Activated effector memory CD4-positive, alpha-beta T cell treated with Interleukin-2 at 50 U/mL for 16 hours (primary cell): ENCODE results near the gene PALM.
"Not testable (repeated sequence)": the region's sequence is repeated elsewhere in the genome, so short reads cannot be mapped to it uniquely, and the experiment has no call there.

Experiments
- DNase-seq: peaks from one replicate; pipeline ENCODE4 v3.0.0-alpha.2; 2020

The PALM gene

DNA sequence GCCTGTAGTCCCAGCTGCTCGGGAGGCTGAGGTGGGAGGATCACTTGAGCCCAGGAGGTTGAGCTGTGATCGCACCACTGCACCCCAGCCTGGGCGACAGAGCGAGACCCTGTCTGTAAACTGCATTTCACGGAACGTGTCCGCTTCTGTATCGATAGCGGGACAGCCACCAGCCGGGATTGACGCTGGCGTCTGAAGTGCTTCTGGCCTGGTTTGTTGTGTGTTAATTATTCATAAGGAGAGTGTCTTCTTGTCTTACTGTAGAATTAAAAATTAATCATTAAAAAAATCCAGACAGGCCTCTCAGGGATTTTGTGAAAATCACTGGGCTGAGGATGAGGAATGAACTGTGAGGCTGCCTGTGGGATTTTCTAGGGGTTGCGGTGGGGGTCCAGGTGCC lies 26.0 kb downstream of the PALM start:
- DNase-seq = no peak

DNA sequence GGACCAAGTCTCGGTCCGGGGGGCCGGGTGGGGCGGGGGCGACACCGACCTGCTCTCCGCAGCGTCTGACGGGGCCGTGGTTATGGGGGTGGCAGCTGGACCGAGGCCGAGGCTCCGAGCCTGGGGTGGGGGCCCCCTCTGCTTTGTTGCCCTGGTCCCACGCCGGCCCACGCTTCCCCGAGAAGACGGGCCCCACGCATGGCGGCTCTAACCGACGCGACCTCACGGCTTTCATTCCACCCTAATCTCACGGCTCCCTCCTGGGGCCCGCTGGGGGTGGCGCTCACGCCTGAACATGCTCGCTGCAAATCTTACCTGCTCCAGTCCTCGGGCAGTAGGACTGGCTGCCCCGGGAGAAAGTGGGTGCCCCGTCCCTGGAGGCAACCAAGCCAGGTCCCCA lies 27.4 kb downstream of the PALM start:
- no peak for DNase-seq

DNA sequence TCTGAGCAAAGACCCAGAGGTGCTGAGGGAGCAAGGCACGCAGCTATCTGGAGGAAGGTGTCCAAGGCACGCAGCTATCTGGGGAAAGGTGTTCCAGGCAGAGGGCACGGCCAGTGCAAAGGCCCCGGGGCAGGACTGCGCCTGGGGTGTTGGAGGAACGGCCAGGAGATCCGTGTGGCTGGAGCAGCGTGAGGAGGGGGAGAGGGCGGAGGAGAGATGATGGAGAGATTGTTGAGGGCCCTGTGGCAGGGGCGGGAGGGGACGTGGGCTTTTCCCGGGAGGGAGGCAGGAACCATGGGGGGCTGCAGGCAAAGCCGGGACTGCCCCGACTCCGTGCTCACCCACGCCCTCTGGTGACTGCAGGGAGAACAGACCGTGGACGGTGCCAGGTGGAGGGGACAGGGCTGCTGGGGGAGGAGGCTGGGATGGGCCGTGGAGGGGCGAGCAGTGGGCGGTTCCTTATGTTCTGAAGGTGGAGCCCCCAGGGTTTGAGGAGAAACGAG lies 28.9 kb downstream of the PALM start:
- peak; percentile 26 for DNase-seq

DNA sequence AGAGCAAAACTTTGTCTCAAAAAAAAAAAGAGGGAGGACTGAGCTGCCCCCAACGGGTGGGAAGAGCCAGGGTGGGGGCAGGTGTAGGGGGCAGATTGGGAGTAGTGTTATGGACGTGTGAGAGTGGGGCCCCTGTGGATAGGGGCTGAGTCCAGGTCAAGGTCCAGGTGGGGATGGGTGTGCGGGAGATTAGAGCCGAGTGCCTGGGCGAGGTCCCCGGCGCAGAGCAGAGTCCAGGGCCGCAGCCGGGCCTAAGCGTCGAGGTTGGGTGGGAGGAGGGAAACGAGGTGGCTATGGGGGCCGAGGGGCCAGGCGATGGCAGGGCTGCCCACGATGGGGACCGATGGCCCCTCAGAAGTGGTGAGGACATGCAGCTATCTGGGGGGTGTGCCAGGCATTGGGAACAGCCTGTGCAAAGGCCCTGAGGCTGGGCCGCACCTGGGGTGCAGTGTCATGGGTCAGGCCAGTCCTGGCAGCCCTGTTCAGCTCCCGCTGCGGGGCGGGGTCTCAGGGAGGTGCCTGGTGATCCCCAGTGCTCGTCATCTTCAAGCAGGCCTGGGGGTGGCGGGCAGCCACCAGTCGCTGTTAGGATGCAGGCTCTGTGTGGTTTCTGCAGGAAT lies 29.9 kb downstream of the PALM start:
- DNase-seq = no peak

DNA sequence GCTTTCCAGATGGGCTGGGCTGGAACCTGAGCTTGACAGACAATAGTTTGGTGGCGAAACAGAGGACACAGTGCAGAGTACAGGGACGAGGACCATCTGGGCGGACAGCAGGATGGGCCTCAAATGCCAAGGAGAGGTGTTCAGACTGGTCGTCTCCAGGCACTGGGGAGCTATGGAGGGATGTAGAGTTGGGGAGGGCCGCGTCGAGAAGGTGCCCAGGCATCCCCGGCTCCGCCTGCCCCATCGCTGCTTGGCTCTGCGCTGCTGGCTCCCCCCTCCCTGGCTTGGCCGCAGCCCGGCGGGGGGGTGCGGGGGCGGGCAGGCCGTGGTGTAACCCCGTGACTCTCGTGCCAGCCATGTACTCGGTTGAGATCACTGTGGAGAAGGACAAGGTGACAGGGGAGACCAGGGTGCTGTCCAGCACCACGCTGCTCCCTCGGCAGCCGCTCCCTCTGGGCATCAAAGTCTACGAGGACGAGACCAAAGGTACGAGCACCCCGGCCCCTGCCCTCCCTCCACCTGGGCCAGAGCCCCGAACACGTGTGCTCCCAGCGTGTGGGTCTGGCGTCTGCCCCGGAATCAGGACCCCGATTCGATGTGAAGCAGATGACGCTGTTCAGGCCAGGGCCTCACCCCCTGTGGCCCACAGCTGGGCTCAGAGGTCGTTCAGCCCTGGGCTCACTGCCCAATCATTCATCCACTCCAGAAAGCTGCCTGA lies 31.4 kb downstream of the PALM start:
- no peak for DNase-seq

DNA sequence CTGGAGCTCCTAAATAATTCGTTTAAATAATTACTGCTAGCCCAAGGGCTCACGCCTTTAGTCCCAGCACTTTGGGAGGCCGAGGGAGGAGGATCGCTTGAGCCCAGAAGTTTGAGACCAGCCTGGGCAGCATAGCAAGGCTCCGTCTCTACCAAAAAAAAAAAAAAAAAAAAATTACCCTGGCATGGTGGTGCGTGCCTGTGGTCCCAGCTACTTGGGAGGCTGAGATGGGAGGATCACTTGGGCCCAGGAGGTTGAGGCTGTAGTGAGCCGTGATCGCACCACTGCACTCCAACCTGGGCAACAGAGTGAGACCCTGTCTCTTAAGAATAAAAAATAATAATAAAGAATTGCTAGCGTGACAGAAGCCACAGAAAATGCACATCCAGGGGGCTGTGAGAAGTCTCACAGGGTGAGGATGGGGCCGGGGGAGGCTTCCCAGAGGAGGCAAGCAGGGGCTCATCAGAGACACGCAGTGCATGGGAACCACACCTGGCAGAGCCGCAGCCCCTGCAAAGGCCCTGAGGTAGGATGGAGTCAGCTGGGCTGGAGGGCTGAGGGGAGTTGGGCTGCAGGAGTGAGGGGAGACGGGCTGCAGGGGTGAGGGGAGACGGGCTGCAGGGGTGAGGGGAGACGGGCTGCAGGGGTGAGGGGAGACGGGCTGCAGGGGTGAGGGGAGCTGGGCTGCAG lies 32.2 kb downstream of the PALM start:
- not testable (repeated sequence) for DNase-seq

DNA sequence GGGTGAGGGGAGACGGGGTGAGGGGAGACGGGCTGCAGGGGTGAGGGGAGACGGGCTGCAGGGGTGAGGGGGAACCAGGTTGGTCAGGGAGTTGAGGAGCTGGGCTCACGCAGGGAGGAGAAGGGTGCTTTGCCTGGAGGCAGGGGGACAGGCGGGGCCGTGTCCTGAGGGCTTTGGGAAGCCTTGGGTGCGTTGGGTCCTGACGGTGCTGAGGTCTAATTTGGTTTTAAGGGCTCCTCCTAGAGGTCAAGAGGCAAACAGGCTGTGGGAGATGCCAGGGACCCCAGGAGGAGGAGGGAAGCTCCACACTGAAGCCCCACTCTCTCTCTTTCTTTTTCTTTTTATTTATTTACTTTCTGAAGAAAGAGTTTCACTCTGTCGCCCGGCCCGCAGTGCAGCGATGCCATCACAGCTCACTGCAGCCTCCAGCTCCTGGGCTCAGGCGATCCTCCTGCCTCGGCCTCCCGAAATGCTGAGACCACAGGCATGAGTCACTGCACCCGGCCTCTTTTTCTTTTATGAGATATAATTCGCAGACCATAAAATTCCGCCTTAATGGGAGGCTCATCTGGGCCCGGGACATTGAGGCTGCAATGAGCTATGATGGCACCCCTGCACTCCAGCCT lies 32.9 kb downstream of the PALM start:
- DNase-seq = no peak

DNA sequence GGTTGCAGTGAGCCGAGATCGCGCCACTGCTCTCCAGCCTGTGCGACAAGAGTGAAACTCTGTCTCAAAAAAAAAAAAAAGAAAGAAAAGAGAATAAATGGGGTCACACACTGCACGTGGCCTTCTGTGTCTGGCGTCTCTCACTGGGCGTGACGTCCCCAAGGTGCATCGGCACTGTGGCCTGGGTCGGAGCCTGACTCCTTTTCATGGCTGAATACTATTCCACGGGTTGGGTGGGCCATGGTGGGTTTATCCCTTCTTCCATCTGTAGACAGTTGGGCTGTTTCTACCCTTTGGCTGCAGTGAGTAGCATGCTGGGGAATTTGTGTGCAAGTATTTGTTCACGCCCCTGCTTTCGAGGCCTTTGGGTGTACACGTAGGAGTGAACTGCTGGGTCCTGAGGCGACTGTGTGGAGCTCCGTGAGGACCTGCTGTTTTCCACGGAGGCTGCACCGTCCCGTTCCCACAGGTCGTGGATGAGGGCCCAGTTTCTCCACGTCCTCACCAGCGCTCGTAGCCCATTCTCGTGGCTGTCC lies 33.9 kb downstream of the PALM start:
- no peak for DNase-seq

DNA sequence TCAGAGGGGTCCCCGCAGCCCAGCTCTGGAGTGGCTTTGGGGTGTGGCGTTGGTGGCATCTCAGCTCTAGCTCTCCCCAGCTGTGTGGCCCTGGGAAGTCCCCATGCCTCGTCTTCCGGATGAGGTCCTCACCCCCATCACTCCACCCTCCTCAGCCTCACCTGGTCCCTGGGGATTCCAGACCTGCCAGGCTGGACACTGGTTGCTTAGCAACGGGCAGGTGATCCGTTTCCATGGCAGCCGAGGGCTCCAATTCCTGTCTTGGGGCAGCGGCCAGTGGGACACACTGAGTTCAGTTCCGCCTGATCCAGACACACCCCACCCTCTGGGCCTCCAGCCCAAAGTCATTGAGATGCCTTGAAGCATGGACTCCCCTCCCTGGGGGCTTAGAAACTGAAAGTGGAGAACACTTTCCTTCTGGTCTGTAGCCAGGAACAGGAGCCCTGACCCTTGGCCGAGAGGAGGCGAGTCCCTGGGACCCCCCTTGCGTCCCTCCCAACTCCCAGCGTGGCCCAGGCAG lies 34.5 kb downstream of the PALM start:
- no peak for DNase-seq

DNA sequence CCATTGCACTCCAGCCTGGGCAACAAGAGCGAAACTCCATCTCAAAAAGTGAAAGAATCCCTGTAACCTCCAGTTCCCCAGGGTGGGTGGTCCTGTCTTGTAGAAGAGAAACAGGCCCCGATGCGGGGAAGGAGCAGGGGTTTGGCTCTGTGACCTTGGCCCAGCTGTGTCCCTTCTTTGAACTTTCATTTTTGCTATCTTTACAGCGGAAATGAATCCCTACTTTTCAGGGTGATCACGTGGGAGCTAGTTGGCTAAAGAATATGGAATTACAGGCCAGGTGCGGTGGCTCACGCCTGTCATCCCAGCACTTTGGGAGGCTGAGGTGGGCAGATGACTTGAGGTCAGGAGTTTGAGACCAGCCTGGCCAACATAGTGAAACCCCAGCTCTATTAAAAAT lies 36.4 kb downstream of the PALM start:
- not testable (repeated sequence) for DNase-seq

DNA sequence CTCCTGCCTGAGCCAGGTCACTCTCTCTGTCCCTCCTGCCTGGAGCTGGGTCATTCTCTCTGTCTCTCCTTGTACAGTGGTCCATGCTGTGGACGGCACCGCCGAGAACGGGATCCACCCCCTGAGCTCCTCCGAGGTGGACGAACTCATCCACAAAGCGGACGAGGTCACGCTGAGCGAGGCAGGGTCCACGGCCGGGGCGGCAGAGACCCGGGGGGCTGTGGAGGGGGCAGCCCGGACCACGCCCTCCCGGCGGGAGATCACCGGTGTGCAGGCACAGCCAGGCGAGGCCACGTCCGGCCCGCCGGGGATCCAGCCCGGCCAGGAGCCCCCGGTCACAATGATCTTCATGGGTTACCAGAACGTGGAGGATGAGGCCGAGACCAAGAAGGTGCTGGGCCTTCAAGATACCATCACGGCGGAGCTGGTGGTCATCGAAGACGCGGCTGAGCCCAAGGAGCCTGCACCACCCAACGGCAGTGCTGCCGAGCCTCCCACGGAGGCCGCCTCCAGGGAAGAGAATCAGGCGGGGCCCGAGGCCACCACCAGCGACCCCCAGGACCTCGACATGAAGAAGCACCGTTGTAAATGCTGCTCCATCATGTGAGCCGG lies 37.6 kb downstream of the PALM start:
- DNase-seq = no peak

DNA sequence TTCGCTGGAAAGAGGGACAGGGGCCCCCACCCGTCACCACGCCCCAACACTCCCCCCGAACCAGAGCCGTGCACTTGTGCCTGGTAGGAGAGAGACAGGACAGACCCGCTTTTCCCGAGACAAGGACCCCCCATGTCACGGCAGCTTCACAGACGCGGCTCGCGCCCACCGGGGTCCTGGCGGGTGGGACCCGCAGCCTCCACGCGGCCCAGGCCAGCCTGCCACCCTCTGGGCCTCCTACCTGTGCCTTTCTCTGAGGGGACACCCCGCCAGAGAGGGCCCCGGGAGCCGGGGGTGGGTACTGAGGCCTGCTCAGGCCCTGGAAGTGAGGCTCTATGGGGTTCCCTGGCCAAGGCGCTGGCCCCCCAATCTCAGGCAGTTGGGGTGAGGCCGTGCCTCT lies 38.2 kb downstream of the PALM start:
- DNase-seq = no peak

DNA sequence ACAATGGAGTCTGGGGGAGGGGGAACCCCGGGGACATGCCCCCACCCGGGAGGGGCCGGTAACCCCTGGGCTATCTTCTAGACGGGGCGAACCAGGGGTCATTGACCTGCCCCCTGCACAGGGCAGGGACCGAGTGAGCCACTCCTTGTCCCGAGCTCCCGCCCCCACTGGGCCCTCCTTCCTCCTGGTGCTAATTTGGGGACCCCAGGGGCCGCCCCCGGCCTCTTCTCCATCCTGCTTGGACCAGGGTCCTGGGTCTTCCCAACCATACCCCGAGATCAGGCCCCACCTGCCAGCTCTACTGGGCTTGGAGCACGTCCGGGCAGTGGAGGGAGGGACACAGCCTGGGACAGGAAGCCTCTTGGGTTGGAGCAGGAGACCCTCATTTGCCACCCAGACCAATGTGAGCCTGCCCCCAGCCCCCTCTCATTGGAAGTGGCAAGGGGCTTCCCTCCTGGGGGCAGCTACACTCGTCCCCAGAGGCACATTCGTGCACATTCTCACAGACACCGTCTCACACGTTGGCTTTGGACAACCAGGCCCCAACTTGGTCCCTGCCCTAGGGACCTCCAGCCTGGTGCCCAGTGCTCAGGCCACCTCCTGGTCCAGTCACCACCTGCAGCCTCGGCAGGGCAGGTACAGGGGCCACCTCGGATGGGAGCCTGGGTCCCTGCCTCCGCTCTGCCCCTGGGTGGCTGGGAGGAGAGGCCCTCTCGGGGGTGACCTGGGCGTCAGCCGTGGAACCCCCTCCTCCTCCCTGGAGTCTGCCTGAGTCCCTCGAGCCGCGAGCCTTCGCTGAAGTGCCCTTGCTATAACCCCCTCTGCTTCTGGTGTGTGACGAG lies 38.9 kb downstream of the PALM start:
- DNase-seq = no peak

DNA sequence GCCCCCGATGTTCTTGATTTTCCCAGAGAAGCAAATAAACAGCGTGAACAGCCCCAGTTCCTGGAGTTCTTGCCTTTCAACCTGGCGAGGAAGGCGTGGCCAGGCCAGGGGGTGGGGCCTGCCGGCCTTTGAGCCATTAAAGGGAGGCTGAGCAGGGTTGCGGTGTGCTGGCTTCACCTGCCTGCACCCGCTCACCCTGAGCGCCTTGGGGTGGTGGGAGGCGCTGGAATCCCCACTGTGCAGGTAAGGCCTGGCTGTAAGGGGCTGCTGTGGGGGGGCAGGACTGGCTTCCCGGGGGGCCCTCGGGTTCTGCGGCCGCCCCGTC lies 39.5 kb downstream of the PALM start:
- no peak for DNase-seq

DNA sequence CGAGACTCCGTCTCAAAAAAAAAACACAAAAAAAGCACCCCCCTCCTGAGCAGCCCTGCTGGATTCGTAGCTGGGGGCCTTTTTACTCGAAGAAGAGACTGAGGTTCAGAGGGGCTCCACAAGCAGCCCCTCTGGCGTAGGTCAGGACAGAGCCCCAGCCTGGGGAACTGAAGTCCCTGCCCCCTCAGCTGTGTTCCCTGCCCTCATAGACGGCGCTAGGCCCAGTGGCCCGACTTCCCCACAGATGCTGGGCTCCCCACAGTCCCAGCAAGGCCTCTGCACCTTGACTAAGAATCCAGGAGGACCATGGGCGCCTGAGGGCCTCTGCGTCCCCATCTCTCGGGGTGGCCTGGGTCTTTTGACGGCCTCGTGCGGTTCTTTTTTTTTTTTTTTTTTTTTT lies 41.1 kb downstream of the PALM start:
- no peak for DNase-seq

DNA sequence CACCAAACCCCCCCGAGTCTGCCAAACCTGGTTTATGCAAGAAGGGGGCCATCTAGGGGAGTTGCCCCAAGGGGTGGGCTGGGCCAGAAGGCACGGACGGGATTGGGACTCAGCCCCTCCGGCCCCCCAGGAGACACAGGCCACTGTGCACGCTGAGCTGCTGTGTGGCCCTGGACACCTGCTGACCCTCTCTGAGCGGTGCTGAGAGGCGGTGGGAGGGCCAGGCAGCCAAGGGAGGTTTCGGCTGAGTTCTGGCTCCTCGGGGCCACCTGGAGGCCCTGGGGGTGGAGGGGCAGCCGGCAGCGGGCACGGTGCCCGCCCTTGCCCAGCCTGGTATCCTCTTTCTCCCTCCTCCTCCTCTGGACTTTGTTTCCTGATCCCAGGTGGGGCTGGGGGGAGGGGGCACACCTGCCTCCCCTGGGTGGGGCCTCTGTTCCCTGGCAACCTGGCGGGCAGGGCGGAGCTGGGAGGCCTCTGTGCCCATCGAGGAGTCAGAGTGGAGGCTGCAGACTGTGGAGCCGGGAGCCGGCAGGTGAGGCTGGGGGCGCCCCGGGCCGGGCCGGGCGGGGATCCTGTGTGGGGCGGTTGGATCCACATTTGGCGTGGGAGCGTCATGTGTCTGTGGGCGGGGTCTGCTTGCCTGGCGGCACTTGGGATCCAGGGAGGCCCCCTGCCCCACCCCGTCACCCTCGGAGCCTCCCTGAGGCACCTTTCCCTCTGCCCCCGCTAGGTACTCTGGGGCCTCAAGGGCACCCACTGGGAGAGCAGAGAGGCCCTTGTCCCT lies 42.1 kb downstream of the PALM start, which contains the start of gene MISP:
TSS of gene MISP (plus strand) at position 473 of the 784 bp plus-strand sequence. CDS start 5,835 bp downstream, outside the sequence.
- DNase-seq = no peak

DNA sequence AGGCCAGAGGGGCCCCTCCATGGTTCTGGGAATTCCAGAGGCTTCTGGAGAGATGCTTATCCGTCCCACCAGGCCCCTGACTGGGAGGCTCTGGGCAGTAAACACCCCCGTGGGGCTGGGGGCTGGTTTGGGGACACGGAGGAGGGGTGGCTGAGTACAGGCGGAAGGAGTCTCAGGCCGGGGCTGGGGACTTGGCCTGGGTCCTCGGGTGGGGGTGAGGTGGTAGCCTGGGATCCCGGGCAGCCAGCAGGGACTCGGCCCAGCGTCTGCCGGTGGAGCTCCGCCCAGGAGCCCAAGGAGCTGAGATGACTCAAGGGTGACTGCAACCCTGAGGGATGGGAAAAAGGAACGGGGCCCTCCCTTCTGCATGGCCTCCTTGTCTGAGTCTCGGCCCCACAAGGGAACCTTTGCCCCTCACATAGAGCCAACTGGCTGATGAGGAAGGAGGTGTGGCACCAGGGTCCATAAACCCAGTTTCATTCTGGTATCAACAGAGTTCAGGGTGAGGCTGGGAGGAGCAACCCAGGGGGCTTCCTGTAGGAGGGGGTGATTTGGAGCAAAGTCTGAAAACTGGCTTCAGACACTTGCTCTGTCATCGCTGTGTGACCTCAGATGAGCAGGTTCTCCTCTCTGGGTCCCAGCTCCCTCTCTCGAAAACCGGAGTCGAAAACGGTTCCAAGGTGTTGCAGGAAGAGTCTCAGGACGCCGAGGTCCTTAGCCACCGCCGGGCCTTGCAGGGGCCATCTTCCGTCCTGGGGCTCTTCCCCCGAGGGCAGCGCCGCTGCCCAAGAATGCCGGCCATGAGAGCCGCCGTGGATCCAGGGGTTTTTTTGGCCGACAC lies 43.0 kb downstream of the PALM start:
- no peak for DNase-seq

DNA sequence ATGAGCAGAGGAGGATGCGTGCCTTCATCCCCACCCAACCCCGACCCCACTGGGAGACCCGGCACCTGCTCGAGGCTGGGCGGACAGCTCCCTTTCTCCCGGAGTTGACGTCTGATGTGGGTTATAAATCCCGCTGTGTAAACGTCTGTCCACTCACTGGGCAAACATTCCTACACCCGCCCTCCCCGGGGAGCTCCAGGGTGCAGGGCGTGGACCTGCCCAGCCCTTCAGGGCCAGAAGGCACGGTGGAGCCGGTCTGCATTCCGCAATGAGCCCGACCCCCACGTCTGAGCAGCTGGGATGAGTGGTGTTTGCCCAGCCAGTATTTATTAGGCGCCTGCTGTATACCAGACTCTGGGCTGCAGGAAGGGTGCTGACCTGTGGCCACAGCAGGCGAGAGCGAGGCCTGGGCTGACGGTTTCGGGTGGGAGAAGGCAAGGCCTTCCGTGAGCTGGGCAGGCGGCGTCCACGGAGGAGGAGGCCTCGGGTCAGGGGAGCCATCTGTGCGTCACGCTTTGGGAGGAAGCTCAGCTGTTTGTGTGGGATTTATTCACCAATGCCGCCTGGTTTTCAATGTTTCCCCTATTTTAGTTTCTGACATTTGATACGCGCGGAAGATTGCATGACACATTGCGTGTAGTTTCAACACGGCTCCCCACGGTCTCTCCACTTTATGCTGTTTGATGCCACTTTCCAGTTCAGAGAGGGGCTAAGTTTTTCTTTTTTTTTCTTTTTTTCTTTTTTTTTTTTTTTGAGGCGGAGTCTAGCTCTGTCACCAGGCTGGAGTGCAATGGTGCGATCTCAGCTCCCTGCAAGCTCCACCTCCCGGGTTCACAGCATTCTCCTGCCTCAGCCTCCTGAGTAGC lies 44.1 kb downstream of the PALM start:
- DNase-seq = no peak

DNA sequence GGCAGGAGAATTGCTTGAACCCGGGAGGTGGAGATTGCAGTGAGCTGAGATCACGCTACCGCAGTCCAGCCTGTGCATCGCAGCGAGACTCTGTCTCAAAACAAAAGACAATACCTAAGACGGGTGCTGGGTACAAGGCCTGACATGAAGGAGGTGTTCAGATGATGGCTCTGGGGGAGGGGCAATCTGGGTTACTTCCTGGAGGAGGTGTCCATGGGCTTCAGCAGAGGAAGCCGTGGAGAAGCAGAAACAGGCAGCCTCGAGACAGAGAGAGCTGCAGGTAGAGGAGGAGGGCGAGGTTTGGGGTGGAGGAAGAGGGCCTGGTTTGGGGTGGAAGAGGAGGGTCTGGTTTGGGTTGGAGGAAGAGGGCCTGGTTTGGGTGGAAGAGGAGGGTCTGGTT lies 45.8 kb downstream of the PALM start:
- DNase-seq = no peak
